MCF 10A (cell line): Measurements from ENCODE around the gene MYLK. TPM values are rescaled to one million over a fixed set of nuclear protein-coding genes. Genes with fewer than 3 reads are reported as not detected.

Experiments
- BruUV-seq: library from RNA; stranded (reverse); fragments of 400-500 nt; replicated peaks from 2 replicates; lab custom pipeline; 2021; lab: Mats Ljungman, UMichigan
- CTCF ChIA-PET: fragments of 300-600 bp; sonication (Branson Sonifier 250); formaldehyde crosslinking; extraction: SDS; loops from one replicate; lab custom pipeline; 2021; ENCODE audit warnings: antibody characterized with exemption, inconsistent platforms; lab: Yijun Ruan, JAX
- POLR2A ChIA-PET: fragments of 300-600, 350-650 bp; sonication (Branson Sonifier 250); formaldehyde crosslinking; extraction: SDS; loops from one replicate; lab custom pipeline; 2020; ENCODE audit warnings: antibody characterized with exemption, inconsistent platforms; lab: Yijun Ruan, JAX
- DNase-seq: peaks from one replicate; pipeline ENCODE4 v3.0.0-alpha.2; 2018; ENCODE audit not compliant: unreplicated experiment
- H3K27ac Mint-ChIP-seq: one replicate; pipeline ENCODE4 v1.8.0; 2022; ENCODE audit warnings: mild to moderate bottlenecking, low read depth, mixed read lengths; ENCODE audit not compliant: unreplicated experiment
- H3K27me3 Mint-ChIP-seq: one replicate; pipeline ENCODE4 v1.8.0; 2022; ENCODE audit warnings: mixed read lengths; ENCODE audit not compliant: insufficient read depth, unreplicated experiment
- H3K36me3 Mint-ChIP-seq: one replicate; pipeline ENCODE4 v1.8.0; 2022; ENCODE audit warnings: mild to moderate bottlenecking, moderate library complexity, mixed read lengths; ENCODE audit not compliant: insufficient read depth, unreplicated experiment
- H3K4me1 Mint-ChIP-seq: one replicate; pipeline ENCODE4 v1.8.0; 2022; ENCODE audit warnings: mixed read lengths; ENCODE audit not compliant: insufficient read depth, unreplicated experiment
- H3K4me3 Mint-ChIP-seq: one replicate; pipeline ENCODE4 v1.8.0; 2022; ENCODE audit warnings: mild to moderate bottlenecking, moderate library complexity, mixed read lengths; ENCODE audit not compliant: unreplicated experiment
- H3K9me3 Mint-ChIP-seq: one replicate; pipeline ENCODE4 v1.8.0; 2022; ENCODE audit warnings: mixed read lengths; ENCODE audit not compliant: unreplicated experiment
- CTCF ChIP-seq: fragments of 200-600 bp; IDR thresholded peaks from one replicate; pipeline ENCODE4 v1.8.0; 2022; ENCODE audit warnings: antibody characterized with exemption, mild to moderate bottlenecking; ENCODE audit not compliant: unreplicated experiment
- intact Hi-C: fragments of 100-400 bp; cut with micrococcal nuclease; formaldehyde crosslinking; loops from 2 replicates; pipeline ENCODE4 v1.14.1; 2022
- total RNA-seq: library from RNA; stranded (reverse); gene quantifications from 2 replicates; pipeline ENCODE4 v1.2.3, GENCODE V29; 2022

Gene MYLK
- total RNA-seq, 1 experiment from 2014 or later, result 2.3 TPM

- DNase-seq, result peak; percentile 48
- ChIA-PET CTCF (interaction anchor here (0.5 to 1.7 kb wide), 5 partner anchors 15 to 1137 kb away, joined by 3 to 7 read pairs (median 3); no protein-coding TSS in a partner anchor), POLR2A (interaction anchor here (0.6 to 1.5 kb wide), 4 partner anchors 10 to 46 kb away, joined by 3 to 4 read pairs (median 4); no protein-coding TSS in a partner anchor)
- no peak for TF ChIP-seq CTCF
- BruUV-seq, result no TSS peak
- H3K4me1 Mint-ChIP-seq, result peaks cover 26% of the 10 kb centered on the region
- no peaks in the 10 kb centered on the region for H3K27me3 Mint-ChIP-seq
- no peak overlapping the region for H3K27ac Mint-ChIP-seq
- no peak overlapping the region for H3K4me3 Mint-ChIP-seq
- peaks cover 20% of the 10 kb centered on the region for H3K36me3 Mint-ChIP-seq
- H3K9me3 Mint-ChIP-seq, result no peaks in the 10 kb centered on the region
- intact Hi-C loops, result no loop called here
Measured at GRCh38 chr3:123627673-123628670, 256.2 kb downstream of the MYLK start.

GRCh38 chr3:123626881-123627280 lies 257.3 kb downstream of the MYLK start:
- POLR2A ChIA-PET, result interaction anchor here (1.3 to 1.5 kb wide), 2 partner anchors 9 to 10 kb away, joined by 3 to 4 read pairs; no protein-coding TSS in a partner anchor
- Mint-ChIP-seq H3K27ac (no peak overlapping the region), H3K4me3 (no peak overlapping the region), H3K36me3 (peaks cover 23% of the 10 kb centered on the region), H3K4me1 (peaks cover 37% of the 10 kb centered on the region), H3K9me3 (no peaks in the 10 kb centered on the region), H3K27me3 (no peaks in the 10 kb centered on the region)
- no peak for TF ChIP-seq CTCF
- no TSS peak for BruUV-seq
- no peak for DNase-seq
- CTCF ChIA-PET, result no interaction called here
- intact Hi-C loops, result no loop called here

- TF ChIP-seq CTCF, result no peak
- Mint-ChIP-seq H3K9me3 (no peaks in the 10 kb centered on the region), H3K27me3 (no peaks in the 10 kb centered on the region), H3K36me3 (peaks cover 16% of the 10 kb centered on the region), H3K27ac (no peak overlapping the region), H3K4me3 (no peak overlapping the region), H3K4me1 (peaks cover 38% of the 10 kb centered on the region)
- no TSS peak for BruUV-seq
- ChIA-PET POLR2A (interaction anchor here (1.0 to 11.1 kb wide), 6 partner anchors 8 to 40 kb away, joined by 6 to 210 read pairs (median 18); partner anchors contain the start of gene HACD2), CTCF (interaction anchor here (0.6 to 2.7 kb wide), 4 partner anchors 18 to 123 kb away, joined by 3 to 14 read pairs (median 4); no protein-coding TSS in a partner anchor)
- DNase-seq, result no peak
- intact Hi-C loops, result loop anchor here (5.0 kb wide), 1 partner anchor 37 kb away; the partner anchor contains the start of gene HACD2
Measured at GRCh38 chr3:123624302-123624701, 259.8 kb downstream of the MYLK start.
